HAP-1 (cell line): ENCODE data around the gene FYB1.

Source experiments
- DNase-seq, 2 experiments: peaks; one replicate each; pipeline ENCODE4 v3.0.0-alpha.2; 2016 to 2020; ENCODE audit warnings: low spot score in 2 of 2
- H3K27me3 ChIP-seq: fragments of 250-450 bp; sonication (Bioruptor Pico); 2 replicates; pipeline ENCODE4 v1.5.1; 2020; ENCODE audit warnings: low read depth, mild to moderate bottlenecking, moderate library complexity
- H3K36me3 ChIP-seq: fragments of 250-450 bp; sonication (Bioruptor Pico); replicated peaks from 2 replicates; pipeline ENCODE4 v1.5.1; 2020; ENCODE audit warnings: mild to moderate bottlenecking
- H3K4me1 ChIP-seq: fragments of 250-450 bp; sonication (Bioruptor Pico); 2 replicates; pipeline ENCODE4 v1.5.1; 2020; ENCODE audit warnings: mild to moderate bottlenecking
- H3K4me3 ChIP-seq: fragments of 250-450 bp; sonication (Bioruptor Pico); 2 replicates; pipeline ENCODE4 v1.5.1; 2020; ENCODE audit warnings: mild to moderate bottlenecking, moderate library complexity
- H3K9me3 ChIP-seq: fragments of 250-450 bp; sonication (Bioruptor Pico); 2 replicates; pipeline ENCODE4 v1.5.1; 2020; ENCODE audit warnings: mild to moderate bottlenecking, moderate library complexity
- in situ Hi-C: fragments of 300-500 bp; cut with MboI; formaldehyde crosslinking; loops from 3 replicates; pipeline ENCODE4 v1.14.3; 2020; ENCODE audit warnings: low sequenced_read_pairs, inconsistent platforms, mixed read lengths

The FYB1 gene

GRCh38 chr5:39164016-39164415, 55.3 kb downstream of the FYB1 start:
- in situ Hi-C loops = no loop called here
- H3K4me1 ChIP-seq = peaks cover 5% of the 10 kb centered on the region
- peaks cover 10% of the 10 kb centered on the region for H3K27me3 ChIP-seq

GRCh38 chr5:39161578-39161977, 57.8 kb downstream of the FYB1 start:
- H3K36me3 ChIP-seq = no peaks in the 10 kb centered on the region
- no peaks in the 10 kb centered on the region for H3K9me3 ChIP-seq
- H3K4me1 ChIP-seq = no peaks in the 10 kb centered on the region
- no peak overlapping the region for H3K4me3 ChIP-seq
- H3K27me3 ChIP-seq = peaks cover 12% of the 10 kb centered on the region
- in situ Hi-C loops = no loop called here
- DNase-seq = no peak

More at GRCh38 chr5:39164016-39164415, 55.3 kb downstream of the FYB1 start:
- H3K4me3 ChIP-seq = no peak overlapping the region
- no peaks in the 10 kb centered on the region for H3K36me3 ChIP-seq
- no peaks in the 10 kb centered on the region for H3K9me3 ChIP-seq
- DNase-seq = no peak

- DNase-seq = no peak
- no peaks in the 10 kb centered on the region for H3K9me3 ChIP-seq
- in situ Hi-C loops = no loop called here
- no peaks in the 10 kb centered on the region for H3K36me3 ChIP-seq
- no peak overlapping the region for H3K4me3 ChIP-seq
- peaks cover 12% of the 10 kb centered on the region for H3K27me3 ChIP-seq
- H3K4me1 ChIP-seq = no peaks in the 10 kb centered on the region
Measured at GRCh38 chr5:39160576-39161213, 58.7 kb downstream of the FYB1 start.

GRCh38 chr5:39159811-39160490, 59.4 kb downstream of the FYB1 start:
- DNase-seq = no peak
- Histone ChIP-seq H3K9me3 (no peaks in the 10 kb centered on the region), H3K4me3 (no peak overlapping the region), H3K36me3 (no peaks in the 10 kb centered on the region), H3K4me1 (no peaks in the 10 kb centered on the region), H3K27me3 (peaks cover 12% of the 10 kb centered on the region)
- in situ Hi-C loops = no loop called here

DNA sequence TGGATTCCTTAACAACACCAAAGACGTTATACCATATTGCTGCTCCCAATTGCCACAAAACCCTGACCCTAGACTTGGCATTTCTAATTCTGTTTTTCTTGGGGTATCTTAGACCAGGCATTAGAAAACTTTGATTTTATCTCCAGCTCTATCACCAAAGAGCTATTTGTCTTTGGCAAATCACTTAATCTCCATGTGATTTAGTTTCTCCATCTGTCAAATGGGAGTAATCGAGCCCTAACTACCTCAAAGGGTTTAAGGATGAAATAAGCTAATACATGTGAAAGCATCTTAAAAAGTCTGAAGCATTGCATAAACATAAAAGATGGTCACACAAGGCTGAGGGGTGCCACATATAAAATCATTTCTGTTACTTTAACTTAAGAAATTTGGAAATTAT, 60.6 kb downstream of the FYB1 start:
- Histone ChIP-seq H3K9me3 (no peaks in the 10 kb centered on the region), H3K4me3 (no peak overlapping the region), H3K36me3 (no peaks in the 10 kb centered on the region), H3K4me1 (no peaks in the 10 kb centered on the region), H3K27me3 (peaks cover 12% of the 10 kb centered on the region)
- no peak for DNase-seq
- in situ Hi-C loops = no loop called here

DNA sequence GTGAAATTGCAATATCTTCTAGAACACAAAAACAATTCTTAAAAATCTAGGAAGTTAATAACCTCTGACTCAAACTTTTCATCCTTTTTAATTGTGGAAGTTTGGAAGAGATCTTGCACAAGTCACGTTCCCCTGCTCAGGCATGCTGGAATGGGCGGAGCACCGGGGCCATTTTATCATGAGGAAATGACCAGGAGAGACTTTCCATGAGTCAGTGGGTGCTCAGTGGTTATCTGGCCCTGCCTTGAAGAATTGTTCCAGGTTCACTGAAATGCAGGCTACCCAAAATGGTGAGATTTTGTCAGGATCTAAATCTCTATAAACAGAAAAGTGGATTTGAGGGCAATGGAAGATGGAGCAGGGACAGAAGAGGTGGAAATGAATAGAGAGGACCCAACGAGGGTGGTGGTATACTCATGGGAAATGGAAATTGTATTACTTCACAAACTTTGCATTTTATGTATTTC, 61.2 kb downstream of the FYB1 start:
- Histone ChIP-seq H3K4me1 (no peaks in the 10 kb centered on the region), H3K36me3 (no peaks in the 10 kb centered on the region), H3K27me3 (peaks cover 12% of the 10 kb centered on the region), H3K9me3 (no peaks in the 10 kb centered on the region), H3K4me3 (no peak overlapping the region)
- no peak for DNase-seq
- in situ Hi-C loops = no loop called here

DNA sequence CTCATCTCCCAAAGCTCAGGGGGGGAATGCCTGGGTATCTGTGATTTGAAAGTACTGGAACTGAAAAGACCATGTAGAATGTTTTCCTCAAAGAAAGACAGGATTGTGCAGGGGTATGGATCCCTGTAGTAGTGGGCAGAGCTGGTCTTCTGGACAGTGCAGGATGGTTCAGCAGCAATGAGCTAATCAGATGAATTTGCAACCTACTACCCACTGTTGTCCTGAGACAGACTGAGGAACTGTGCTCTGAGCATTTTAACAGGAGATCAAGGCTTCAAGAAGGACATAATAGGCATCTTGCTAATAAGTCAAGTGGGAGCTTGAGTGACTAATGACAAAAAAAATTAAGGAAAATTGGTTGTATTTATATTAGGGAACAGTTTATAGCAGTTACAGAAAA, 61.7 kb downstream of the FYB1 start:
- no peaks in the 10 kb centered on the region for H3K9me3 ChIP-seq
- DNase-seq = no peak
- H3K4me1 ChIP-seq = no peaks in the 10 kb centered on the region
- in situ Hi-C loops = no loop called here
- no peak overlapping the region for H3K4me3 ChIP-seq
- H3K27me3 ChIP-seq = peaks cover 12% of the 10 kb centered on the region
- no peaks in the 10 kb centered on the region for H3K36me3 ChIP-seq

DNA sequence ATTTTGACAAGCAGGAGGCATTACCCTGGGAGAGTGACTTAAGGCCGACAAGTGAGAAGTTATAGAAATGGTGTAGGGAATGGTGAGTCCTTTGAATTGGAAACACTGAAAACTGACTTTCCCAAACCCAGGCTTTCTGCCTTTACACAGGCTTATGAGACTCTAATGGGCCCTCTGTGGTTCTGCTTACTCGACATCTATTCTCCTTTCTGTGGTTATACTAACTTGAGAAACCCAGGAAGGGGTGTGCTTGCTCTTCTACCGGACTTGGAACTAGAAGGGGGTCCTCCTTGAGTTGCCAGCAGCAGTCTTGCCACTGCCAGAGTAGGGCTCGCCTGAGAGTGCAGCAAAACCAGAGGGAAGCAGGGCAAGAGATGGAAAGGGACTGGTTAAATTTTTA, 63.3 kb downstream of the FYB1 start:
- Histone ChIP-seq H3K27me3 (peaks cover 12% of the 10 kb centered on the region), H3K4me1 (no peaks in the 10 kb centered on the region), H3K4me3 (no peak overlapping the region), H3K36me3 (no peaks in the 10 kb centered on the region), H3K9me3 (no peaks in the 10 kb centered on the region)
- in situ Hi-C loops = no loop called here
- no peak for DNase-seq

DNA sequence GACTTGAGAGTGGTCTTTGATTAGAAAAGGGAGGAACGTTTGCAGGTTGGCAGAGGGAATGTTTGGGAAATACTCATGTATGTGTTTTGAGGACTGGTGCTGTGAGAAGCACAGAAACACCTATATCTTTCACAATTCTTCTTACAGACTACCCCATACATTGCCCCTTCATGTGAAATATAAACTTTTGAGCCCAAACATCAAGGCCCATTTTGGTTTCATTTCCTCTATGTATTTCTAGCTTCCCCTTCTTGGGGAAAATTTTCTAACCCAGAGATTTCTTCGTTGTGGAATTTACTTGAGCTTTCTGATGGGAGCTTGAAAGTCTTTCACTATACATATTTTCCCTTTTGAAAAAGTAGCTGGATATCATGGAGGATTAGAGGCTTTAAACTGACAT, 67.6 kb downstream of the FYB1 start:
- in situ Hi-C loops = no loop called here
- H3K27me3 ChIP-seq = no peaks in the 10 kb centered on the region
- H3K36me3 ChIP-seq = no peaks in the 10 kb centered on the region
- H3K4me1 ChIP-seq = no peaks in the 10 kb centered on the region
- DNase-seq = no peak
- H3K4me3 ChIP-seq = no peak overlapping the region
- H3K9me3 ChIP-seq = no peaks in the 10 kb centered on the region

- in situ Hi-C loops = no loop called here
- Histone ChIP-seq H3K4me1 (no peaks in the 10 kb centered on the region), H3K9me3 (no peaks in the 10 kb centered on the region), H3K27me3 (no peaks in the 10 kb centered on the region; the same call in 1 of the 2 replicates), H3K36me3 (no peaks in the 10 kb centered on the region), H3K4me3 (no peak overlapping the region)
- no peak for DNase-seq
Measured at GRCh38 chr5:39149966-39150365, 69.4 kb downstream of the FYB1 start.

GRCh38 chr5:39148983-39149534, 70.3 kb downstream of the FYB1 start:
- Histone ChIP-seq H3K9me3 (no peaks in the 10 kb centered on the region), H3K27me3 (no peaks in the 10 kb centered on the region; the same call in 1 of the 2 replicates), H3K4me1 (no peaks in the 10 kb centered on the region), H3K4me3 (no peak overlapping the region), H3K36me3 (no peaks in the 10 kb centered on the region)
- in situ Hi-C loops = no loop called here
- DNase-seq = no peak

DNA sequence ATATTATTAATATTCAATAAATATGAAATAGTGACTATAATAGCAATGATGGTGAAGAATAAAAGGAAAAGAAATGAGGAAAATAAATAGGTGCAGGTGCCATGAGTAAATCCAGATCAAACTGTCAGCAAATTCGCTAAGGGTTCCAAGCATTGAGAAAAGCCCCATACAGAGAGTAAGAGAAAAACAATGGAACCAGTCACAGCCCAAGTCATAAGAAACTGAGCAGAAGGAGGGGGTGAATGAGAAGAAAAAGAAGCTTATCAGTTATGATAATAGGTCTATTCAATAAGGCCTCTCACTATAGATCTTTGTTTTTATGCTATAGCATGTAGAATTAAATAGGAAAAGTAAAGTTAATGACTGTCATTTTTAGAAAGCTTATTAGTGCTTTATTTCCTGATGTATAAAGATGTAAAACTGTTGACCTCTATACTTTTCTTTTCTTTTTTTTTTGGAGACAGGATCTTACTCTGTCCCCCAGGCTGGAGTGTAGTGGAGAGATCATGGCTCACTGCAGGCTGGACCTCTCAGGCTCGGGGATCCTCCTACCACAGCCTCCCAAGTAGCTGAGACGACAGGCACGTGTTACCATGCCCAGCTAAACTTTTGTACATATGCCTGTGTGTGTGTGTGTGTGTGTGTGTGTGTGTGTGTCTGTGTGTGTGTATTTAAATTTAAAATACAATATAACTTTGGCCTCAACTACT, 72.4 kb downstream of the FYB1 start:
- in situ Hi-C loops = no loop called here
- DNase-seq = no peak

DNA sequence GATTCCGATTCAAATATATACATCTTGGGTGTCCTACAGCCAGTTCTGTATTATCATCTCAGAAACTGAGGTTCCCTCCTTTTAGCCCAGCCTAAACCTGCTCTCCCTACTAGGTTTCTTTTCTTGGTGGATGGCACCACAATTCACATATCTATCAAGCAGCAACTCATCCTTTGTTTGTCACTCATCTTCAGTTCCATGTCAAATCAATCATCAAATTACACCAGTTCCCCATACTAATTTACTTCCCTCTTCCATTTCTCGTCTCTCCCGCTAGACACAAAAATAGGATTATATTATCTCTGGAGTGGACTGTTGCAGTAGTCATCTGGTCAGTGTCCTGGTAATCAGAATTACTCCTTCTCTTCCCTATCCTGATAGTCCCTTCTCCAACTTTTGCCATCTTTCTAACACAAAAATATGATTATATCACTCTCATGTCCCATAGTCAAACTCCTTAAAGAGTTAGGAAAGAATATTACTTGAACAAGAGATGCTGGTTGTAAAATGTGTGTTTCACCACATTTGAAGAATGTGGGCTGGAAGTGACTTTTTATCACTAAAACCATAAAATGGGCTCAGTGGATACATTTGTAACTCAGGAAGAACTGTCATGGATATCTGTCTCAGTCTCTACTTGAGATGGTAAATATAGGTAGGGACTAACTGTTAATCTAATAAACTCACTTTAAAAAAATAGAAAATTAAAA, 76.1 kb downstream of the FYB1 start:
- peaks cover 3% of the 10 kb centered on the region for H3K27me3 ChIP-seq
- H3K9me3 ChIP-seq = no peaks in the 10 kb centered on the region
- no peaks in the 10 kb centered on the region for H3K4me1 ChIP-seq
- H3K36me3 ChIP-seq = no peaks in the 10 kb centered on the region
- DNase-seq = no peak
- in situ Hi-C loops = no loop called here
- H3K4me3 ChIP-seq = no peak overlapping the region

More for the DNA sequence above, 72.4 kb downstream of the FYB1 start:
- Histone ChIP-seq H3K27me3 (peaks cover under 1% of the 10 kb centered on the region), H3K4me3 (no peak overlapping the region), H3K9me3 (no peaks in the 10 kb centered on the region), H3K36me3 (no peaks in the 10 kb centered on the region), H3K4me1 (no peaks in the 10 kb centered on the region)
